ENCODE results near the gene PRSS57.
"Not testable (repeated sequence)": the region's sequence is repeated elsewhere in the genome, so short reads cannot be mapped to it uniquely, and the experiment has no call there.

The PRSS57 gene

DNA sequence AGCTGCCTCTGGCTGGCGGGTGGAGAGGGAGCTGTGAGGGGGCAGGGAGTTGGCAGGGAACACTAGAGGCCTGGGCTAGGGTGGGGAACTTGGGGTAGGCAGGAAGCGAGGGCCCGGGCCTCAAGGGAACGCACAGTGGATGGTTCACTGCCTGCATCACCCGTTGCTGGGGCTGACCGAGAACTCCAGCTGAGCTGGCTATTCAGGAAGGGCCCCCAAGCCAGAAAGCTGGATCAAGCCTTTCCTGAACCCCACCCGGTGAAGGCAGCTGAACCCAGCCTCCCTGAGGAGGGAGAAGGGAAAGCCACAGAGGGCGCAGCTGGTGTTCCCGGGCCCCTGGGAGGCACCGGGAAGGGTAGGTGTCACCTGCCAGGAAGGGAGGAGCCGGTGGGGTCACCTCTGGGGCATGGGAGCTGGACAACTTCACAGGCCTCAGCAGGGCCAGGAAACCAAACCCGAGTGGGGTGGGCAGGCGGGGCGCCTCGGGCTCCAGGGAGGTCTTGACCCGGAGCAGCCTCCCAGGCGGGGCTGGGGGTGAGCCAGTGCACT lies 27.4 kb upstream of the PRSS57 start:
- no peak for DNase-seq

DNA sequence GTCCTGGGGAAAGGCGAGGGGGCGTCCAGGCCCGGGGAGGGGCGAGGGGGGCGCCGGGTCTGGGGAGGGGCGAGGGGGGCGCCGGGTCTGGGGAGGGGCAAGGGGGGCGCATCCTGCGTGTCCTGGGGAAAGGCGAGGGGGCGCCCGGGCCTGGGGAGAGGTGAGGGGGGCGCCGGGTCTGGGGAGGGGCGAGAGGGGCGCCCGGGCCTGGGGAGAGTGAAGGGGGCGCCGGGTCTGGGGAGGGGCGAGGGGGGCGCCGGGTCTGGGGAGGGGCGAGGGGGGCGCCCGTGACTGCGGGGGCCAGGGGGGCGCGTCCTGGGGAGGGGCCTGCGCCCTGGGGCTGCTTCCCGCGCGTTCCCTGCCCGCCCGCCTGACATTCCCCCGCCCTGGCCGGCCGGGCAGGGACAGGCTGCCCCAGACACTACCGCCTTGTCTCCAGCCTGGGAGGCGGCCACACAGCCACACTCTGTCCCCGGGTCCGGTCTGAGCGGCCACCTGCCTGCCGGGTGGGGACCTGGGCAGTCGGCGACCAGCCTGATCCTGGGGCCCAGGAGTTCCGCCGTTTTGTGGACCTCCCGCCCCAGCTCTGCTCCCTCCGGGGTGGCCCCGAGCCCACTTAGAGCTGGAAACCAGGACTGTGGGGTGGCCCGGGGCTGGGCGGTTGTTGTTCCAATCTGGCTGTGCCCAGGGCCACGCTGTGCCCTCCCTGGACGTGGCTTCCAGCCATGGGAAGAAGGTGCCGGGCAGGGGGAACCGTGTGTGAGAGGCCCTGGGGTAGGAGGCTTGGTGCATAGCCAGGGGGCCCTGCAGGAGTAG lies 25.3 kb upstream of the PRSS57 start:
- DNase-seq: no peak

DNA sequence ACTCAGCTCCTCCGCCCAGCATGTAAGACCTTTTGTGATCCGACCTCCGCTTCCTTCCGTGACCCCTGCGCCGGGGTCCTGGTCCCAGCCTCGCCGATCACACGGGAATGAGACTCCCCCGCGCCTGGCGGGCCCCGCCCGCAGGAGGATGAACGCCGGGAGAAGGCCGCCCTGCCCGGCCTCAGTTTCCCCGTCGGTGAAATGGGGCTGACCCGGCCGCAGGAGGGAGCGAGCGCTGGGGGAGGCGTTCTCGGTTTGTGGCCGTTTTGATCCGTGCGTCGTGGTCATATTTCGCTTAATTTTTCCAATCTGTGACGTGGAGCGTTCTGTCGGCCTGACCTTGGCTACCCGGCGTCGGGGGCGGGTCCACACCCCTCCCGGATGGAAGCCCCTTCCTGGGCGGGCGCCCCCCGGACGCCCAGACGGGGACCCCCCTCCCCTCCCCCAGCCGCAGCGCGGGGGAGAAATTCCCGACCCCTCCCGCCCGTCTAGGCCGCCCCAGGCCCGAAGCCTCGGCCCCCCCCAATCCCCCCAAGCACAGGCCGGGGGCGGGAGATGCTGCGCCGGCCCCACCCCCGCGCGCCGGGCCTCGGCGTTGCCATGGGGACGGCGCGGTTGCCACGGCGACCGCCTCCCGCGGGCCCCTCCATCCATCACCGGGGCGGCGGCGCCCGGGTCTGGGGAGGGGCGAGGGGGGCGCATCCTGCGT lies 24.5 kb upstream of the PRSS57 start:
- no peak for DNase-seq

DNA sequence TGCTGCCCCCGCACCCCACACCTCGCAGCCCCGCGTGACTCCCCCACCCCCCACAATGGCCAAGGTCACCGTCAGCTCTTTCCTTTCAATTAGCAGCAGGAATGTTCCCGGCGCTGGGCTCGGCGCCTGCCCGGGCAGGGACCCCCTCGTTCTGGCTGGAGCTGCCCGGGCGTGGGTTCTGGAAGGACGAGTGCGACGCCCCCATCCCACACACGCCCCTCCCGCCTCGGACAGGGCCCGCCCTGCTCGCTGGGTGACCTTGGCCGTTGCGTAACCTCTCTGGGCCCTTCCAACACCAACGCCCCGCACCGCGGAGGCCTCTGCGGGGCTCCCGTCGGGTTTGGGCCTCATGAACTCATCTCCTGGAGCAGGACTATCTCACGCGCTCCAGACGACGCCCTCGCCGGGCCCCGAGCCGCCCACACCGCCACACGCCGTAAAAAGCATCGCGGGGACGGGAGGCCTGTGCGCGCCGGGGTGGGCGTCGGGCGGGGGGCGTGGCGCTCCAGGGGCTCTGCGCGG lies 23.8 kb upstream of the PRSS57 start:
- DNase-seq: no peak

DNA sequence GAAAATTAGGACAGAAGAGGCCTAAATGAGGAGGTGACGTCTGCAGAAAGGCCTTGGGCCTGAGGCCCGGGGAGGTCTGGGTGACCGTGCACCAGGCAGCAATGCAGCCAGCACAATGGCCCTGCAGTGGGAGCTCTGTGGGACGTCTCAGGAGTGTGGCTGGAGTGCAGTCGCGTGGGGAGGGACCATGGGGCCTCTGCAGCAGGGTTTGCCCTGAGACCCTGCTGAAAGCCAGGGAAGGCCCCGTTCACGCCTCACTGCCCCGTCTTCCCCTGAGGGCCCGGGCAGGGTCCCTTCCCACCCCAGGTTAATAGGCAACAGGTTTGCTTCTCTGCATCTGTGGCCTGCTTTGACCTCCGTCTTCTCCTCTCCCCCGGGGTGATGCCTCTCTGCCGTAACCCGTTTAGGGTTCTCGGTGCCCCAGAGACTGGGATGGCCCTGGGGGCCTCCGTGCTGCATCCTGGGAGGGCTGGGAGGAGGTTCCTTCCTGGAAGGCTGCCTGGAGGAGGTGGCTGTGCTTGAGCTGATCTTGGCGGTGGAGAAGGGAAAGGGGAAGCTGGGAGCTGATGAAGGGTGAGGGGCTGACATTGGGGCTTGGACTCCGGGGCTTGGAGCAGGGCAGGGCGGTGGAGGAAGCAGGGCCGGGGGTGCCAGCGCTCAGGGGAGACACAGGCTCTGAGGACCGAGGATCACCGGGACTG lies 23.1 kb upstream of the PRSS57 start:
- DNase-seq: no peak

DNA sequence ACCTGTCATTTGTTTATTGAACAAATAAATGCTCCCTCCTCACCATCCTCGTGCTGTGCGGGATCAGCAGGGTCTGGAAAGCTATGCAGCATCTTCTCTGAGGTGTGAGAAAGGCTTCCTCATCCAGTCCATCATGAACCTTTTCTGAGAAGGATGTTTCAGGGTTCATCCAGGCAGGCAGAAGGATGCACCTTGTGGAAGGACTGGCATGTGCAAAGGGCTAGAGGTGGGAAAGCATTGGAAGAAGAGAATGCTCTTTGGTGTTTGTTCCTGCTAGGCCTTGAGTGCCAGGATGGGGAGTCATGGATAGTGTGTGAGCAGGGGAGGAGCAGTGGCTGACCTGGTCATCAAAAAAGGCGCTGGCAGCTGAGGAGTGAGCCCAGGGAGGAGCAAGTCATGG lies 20.1 kb upstream of the PRSS57 start:
- no peak for DNase-seq

DNA sequence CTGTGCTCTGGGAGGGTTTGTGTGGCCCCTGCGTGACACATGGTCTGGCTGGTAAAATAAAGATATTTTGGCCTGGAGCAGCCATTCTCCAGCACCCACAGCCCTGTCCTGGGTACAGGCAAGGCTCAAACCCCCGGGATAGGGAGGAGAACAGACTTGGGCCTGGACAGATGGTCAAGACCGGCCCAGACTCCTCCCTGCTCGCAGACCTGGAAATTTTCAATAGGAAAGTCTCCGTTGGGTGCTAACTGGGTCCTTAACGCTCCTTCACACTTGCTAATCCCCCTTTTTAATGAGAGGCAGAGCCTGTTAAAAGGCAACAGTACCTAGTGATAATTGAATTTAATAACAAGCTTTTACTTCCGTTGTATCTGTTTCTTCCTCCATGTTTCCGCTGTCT lies 16.0 kb upstream of the PRSS57 start:
- no peak for DNase-seq

DNA sequence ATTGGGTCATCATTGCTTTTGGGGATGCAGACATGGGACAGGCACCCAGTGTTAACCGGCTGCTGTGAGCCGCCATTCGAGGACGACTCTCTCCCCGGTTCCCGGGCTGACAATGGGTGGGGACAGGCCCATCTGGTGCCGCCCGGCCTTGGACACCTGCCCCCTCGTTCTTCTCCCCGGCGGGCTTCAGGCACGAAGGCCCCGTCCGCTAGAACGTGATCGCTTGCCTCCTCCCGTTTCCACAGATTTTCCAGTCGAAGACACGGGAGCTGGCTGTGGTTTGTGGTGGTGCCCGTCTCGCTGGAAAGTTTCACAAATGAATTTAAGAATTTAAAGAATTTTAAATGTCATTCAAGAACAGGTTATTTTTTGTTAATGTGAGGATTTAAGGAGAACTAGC lies 15.5 kb upstream of the PRSS57 start:
- no peak for DNase-seq

DNA sequence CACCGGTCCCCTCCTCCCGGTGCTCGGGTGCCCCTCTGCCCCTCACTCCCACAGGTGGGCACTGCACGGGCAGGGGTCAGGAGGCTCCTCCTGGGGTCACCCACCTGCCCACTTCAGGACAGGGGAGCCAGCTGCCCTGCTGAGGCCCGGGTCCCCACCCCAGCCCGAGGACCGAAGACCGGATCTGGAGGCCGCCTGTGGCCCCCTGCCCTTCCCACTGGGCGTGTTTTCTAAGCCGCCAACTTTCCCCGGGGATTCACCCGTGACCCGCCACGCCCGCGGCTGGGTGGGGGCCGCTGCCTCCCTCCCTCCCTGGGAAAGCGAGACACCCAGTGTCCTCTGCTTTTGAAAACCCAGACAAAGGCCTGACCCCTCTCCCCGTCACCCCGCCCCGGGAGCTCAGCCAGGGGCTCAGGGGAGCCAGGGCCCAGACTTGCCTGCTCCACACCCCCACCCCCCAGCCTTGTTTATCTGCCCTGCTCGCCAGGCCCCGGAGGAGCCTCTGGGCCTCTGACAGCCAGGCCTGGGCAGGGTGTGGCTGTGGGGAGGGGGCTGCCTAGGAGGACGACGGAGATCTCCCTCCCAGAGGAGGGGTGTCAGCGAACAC lies 14.8 kb upstream of the PRSS57 start:
- DNase-seq: no peak

DNA sequence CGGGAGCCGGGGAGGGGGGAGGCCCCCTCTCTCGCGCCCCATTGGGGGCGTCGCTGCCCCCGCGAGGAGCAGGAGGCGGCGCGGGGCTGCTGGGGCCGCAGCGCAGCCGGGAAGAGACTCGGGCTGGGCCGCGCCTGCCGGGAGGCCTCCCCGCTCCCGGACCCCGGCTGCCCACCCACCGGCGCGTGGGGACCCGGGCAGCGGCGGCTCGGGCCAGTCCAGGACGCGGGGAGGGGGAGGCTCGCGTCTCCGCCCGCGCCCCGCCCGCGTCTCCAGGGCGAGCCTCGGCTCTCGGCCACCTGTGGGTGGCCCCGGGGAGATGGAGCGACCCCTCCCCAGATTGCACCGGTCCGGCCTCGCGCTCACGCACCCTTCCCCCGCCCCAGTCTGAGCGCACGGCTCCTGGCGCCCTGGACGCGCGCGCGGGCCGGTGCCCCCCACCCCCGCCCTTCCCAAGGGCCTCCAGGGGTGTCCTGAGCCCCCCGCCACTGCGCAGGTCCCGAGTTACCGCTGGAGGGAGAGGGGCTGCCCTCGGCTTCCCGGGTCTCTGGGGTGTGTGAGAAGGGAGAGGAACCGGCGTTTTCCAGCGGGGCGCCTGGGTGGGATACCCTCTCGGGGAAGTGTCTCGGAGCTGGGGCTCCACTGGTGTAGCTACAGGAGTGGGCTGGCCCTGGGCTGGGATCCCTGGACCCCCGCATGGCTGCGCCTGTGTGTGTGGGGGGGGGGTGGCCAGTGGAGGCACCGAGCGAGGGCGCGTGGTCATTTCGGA lies 14.1 kb upstream of the PRSS57 start:
- DNase-seq: no peak

DNA sequence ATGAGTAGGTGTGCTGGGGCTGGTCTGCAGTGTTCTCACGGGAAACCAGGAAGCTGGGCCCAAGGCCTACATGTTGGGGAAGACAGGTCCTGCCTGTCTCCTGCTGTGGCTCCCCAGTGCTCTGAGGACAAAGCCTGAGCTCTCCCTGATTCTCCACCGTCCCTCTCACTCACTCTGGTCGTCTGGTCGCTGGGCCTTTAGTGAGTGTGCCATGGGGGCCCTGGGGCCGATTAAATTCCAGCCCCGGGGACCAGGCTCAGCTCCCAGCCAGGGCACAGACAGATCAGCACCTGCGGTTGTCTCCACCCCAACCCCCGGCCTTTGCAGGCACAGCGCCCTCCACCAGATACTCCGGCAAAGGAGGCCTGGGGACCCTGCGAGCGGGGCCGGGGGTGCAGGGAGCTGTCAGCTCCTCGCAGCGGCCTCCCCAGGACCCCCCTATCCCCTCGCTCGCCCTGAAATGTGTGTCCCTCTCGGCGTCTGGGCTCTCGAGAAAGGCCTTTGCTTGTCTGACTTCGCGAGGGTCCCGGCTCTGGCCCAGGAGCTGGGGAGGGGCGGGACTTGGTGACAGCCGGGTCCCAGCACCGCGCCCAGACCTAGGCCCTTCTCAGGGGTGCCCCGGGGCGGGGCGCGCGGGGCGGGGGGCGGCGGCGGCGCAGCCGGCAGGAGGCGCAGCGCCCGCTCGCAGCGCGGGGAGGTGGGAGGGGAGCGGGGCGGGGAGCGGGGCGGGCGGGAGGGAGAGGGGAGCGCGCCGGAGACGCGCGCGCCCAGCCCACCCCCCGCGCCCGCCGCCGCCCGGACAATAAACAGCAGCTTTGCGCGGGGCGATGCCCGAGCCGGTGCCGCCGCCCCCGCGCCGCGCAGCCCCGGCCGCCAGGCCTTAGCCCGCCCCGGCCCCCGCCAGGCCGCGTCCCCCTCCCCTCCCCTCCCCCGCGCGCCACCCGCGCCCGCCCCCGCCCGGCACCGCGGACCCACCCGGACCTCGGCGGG lies 13.2 kb upstream of the PRSS57 start, which contains the start of gene PALM:
Gene PALM (plus strand): TSS at position 782 of the 990 bp plus-strand sequence. CDS start 212 bp downstream, outside the sequence.
- no peak for DNase-seq

DNA sequence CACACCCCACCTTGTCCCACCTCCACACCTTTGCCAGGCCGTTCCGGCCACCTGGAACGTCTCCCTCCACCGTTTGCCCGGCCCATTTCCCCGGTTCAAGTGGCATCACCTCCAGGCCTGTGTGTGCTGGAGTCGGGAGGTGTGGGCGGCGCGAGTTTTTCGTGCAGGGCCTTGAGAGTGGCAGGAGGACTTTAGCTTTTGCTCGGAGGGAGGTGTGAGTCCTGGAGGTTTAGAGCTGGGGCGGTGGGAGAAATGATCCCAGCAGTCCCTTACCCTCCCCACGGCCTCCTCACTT lies 9.1 kb upstream of the PRSS57 start:
- no peak for DNase-seq

DNA sequence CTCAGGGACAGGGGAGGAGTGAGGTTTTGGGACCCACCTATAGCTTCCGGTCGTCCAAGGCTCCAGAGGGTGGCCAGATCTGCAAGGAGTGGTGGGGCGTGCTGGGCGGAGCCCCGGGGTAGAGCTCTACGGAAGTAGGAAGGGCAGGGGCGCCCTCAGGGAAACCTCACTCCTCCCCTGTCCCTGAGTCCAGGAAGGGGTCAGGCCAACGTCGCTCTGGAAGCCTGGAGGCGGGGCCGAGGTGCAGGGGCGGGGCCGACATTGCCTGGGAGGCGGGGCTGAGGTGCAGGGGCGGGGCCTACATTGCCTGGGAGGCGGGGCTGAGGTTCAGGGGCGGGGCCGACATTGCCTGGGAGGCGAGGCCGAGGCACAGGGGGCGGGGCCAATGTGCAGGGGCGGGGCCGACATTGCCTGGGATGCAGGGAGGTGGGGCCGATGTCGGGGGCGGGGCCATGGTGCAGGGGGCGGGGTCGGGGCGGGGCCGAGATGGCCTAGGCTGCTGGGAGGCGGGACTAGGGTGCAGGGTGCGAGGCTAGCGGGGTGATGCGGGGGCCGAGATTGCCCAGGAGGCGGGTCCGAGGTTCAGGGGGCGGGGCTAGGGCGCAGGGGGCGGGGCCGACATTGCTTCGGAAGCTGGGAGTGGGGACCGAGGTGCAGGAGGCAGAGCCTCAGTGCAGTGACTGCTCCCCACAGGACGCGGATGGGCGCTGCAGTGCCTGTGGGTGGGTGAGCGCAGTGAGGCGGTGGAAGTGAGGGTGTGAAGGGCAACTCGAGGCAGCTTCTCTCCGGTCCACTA lies 8.6 kb upstream of the PRSS57 start:
- peak; percentile 25 to 50 for DNase-seq

DNA sequence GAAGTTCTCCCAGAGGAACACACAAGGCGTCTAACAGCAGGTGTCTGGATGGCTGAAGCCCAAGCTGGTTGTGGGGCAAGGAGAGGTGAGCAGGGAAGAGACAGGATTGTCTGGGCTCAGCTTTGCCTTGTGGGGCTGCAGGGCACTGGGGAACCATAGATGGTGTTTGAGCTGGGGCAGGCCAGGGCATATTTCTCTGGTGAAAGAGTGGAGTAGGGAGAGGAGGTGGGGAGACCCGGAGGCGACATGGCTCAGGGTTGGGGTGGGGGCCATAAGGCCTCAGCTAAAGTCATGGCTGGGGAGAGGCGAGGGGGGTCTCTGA lies 8.0 kb upstream of the PRSS57 start:
- no peak for DNase-seq

DNA sequence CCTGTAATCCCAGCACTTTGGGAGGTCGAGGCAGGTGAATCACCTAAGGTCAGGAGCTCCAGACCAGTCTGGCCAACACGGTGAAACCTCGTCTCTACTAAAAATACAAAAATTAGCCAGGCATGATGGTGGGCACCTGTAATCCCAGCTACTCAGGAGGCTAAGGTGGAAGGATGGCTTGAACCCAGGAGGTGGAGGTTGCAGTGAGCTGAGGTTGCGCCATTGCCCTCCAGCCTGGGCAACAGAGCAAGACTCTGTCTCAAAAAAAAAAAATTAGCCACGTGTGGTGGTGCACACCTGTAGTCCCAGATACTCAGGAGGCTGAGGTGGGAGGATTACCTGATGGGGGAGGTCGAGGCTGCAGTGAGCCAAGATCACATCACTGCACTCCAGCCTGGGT lies 7.6 kb upstream of the PRSS57 start:
- not testable (repeated sequence) for DNase-seq

DNA sequence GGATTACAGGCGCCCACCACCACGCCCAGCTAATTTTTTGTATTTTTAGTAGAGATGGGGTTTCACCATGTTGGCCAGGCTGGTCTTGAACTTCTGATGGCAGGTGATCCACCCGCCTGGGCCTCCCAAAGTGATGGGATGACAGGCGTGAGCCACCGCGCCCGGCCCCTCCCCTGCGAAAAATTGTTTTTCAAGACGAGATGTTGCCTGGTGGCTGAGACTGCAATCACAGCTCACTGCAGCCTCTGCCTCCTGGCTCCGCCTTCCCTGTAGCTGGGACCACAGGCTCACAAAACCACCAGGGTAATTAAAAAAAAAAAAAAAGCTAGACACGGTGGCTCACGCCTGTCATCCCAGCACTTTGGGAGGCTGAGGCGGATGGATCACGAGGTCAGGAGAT lies 4.6 kb upstream of the PRSS57 start:
- DNase-seq: not testable (repeated sequence)

DNA sequence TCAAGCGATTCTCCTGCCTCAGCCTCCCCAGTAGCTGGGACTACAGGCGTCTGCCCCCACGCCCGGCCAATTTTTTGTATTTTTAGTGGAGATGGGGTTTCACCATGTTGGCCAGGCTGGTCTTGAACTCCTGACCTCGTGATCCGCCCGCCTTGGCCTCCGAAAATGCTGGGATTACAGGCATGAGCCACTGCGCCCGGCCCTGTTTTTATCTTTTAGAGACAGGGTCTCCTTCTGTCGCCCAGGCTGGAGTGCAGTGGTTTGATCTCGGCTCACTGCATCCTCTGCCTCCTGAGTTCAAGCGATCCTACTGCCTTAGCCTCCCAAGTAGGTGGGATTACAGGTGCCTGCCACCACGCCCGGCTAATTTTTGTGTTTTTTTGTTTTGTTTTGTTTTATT lies 3.3 kb upstream of the PRSS57 start:
- not testable (repeated sequence) for DNase-seq

DNA sequence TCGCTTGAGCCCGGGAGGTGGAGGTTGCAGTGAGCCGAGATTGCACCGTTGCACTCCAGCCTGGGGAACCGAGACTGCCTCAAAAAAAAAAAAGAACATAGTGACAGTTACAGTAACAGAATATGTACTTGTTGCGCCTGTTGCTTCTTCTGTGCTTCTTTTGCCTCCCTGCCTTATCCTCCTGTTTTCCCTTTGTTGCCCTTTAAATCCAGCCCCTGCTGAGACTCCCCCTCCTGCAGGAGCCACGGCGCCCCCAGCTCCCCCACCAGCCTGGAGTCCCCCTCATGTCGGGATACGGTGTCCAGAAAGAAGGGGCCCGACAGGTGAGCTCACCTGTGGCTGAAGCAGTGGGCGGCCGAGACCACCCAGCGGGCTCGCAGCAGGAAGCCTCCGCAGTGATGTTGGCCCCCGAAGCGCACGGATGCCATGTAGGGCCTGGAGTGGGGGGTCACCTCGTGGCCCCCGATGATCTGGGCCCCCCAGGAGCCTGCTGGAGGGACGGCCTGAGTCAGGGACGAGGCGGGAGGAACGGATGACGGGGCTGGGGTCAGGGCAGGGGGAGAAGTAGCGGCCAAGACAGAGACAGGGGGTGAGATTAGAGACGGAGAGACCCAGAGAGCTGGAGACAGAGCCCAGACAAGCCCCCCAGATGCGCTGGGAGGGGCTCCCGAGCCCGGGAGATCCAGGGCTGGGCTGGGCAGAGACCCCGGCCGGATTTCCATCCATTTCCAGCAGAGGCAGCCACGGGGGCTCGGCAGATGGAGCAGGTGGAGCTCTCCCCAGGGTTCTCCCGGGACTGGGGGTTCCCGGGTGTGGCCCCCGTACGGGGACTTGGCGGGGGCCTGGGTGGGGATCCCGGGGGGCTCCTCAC lies 536 bp downstream of the PRSS57 start:
- DNase-seq: no peak

DNA sequence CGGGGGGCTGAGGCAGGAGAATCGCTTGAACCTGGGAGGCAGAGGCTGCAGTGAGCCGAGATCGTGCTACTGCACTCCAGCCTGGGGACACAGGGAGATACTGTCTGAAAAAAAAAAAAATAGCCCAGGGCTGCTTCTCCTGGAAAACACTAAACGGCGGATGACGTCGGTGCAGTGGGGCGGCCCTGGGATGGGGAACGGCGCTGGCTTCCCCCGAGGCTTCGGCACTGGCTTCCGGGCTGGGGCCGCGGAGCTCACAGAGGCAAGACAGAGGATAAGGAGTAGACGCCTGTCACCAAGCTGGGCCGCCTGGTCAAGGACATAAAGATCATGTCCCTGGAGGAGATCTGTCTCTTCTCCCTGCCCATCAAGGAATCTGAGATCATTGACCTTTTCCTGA lies 5.0 kb downstream of the PRSS57 start:
- no peak for DNase-seq

Measured in activated CD4-positive, alpha-beta T cell treated with anti-CD3 and anti-CD28 coated beads for 4 hours (primary cell).